ENCODE data around the gene CYTH4. TPM values are rescaled to one million over a fixed set of nuclear protein-coding genes. Genes with fewer than 3 reads are reported as not detected.

The CYTH4 gene
- total RNA-seq, 5 donors from 2014 or later (not counting 1 experiment from before 2014, with no cell fraction given), result 146 to 181 (median 151) TPM

- H3K27ac Mint-ChIP-seq, result peak overlapping the region; percentile 99
- H3K36me3 Mint-ChIP-seq, result peaks cover 50% of the 10 kb centered on the region
- H3K27ac ChIP-seq (ENCODE audit: low read length), result peak overlapping the region; percentile 88
- DNase-seq (peak in 4 of 35 experiments; percentile 23 to 59 (median 49)), ATAC-seq (replicated peaks in 1 of 4) (peak in 1 of 4 experiments; percentile 13)
- H3K9me3 ChIP-seq, result no peaks in the 10 kb centered on the region
- H3K4me3 ChIP-seq (ENCODE audit: control insufficient read depth in 1 of 2, extremely low read depth in 1 of 2, low read length in 1 of 2), result peak overlapping the region; percentile 35 to 38
- H3K4me1 ChIP-seq (ENCODE audit: control insufficient read depth in 1 of 2, extremely low read depth in 1 of 2, insufficient read depth in 2 of 2, low read length in 2 of 2), result peaks cover 75 to 100% of the 10 kb centered on the region in 2 experiments
- peak overlapping the region; percentile 80 to 97 (median 82) for H3K4me3 Mint-ChIP-seq
- H3K27me3 Mint-ChIP-seq, result no peaks in the 10 kb centered on the region
- peaks cover 96 to 100% (median 98%) of the 10 kb centered on the region in 3 donors for H3K4me1 Mint-ChIP-seq
- peaks cover 5 to 75% of the 10 kb centered on the region in 2 donors for H3K36me3 ChIP-seq (ENCODE audit: control insufficient read depth in 2 of 2, extremely low read depth in 1 of 2, insufficient read depth in 1 of 2, low read length in 1 of 2)
- no peaks in the 10 kb centered on the region for H3K27me3 ChIP-seq (replicated peaks in 1 of 2; ENCODE audit: control insufficient read depth in 2 of 2, extremely low read depth in 1 of 2, insufficient read depth in 2 of 2, low read length in 1 of 2)
- no peaks in the 10 kb centered on the region for H3K9me3 Mint-ChIP-seq
- 35% methylated on average over 18 of the region's 20 CpGs for WGBS (ENCODE audit: insufficient coverage)
- POLR2A ChIA-PET, result interaction anchor here in 1 of 2 donors (0.9 kb wide), 1 partner anchor 72 kb away, joined by 3 read pairs; no protein-coding TSS in a partner anchor
- CTCF ChIA-PET, result interaction anchor here (0.9 to 3.4 kb wide), 9 partner anchors 8 to 158 kb away, joined by 3 to 36 read pairs (median 6); no protein-coding TSS in a partner anchor
Measured at GRCh38 chr22:37237371-37238268, 44.7 kb upstream of the CYTH4 start.

- Histone ChIP-seq H3K4me1 (ENCODE audit: control insufficient read depth in 1 of 2, extremely low read depth in 1 of 2, insufficient read depth in 2 of 2, low read length in 2 of 2) (peaks cover 60 to 94% of the 10 kb centered on the region in 2 experiments), H3K9me3 (no peaks in the 10 kb centered on the region), H3K27ac (ENCODE audit: low read length) (peak overlapping the region; percentile 88), H3K4me3 (ENCODE audit: control insufficient read depth in 1 of 2, extremely low read depth in 1 of 2, low read length in 1 of 2) (peak overlapping the region in 1 of 2 donors; percentile 35), H3K36me3 (ENCODE audit: control insufficient read depth in 2 of 2, extremely low read depth in 1 of 2, insufficient read depth in 1 of 2, low read length in 1 of 2) (peaks cover 5 to 58% of the 10 kb centered on the region in 2 donors), H3K27me3 (replicated peaks in 1 of 2; ENCODE audit: control insufficient read depth in 2 of 2, extremely low read depth in 1 of 2, insufficient read depth in 2 of 2, low read length in 1 of 2) (no peaks in the 10 kb centered on the region)
- ATAC-seq (replicated peaks in 1 of 4), result no peak
- no peaks in the 10 kb centered on the region for H3K27me3 Mint-ChIP-seq
- ChIA-PET CTCF (interaction anchor here in 1 of 2 donors (0.5 to 3.4 kb wide), 3 partner anchors 22 to 263 kb away, joined by 5 to 36 read pairs (median 5); no protein-coding TSS in a partner anchor), POLR2A (no interaction called here)
- 77% methylated on average over 6 of the region's 10 CpGs for WGBS (ENCODE audit: insufficient coverage)
- H3K36me3 Mint-ChIP-seq, result peaks cover 44% of the 10 kb centered on the region
- DNase-seq, result no peak
- H3K4me3 Mint-ChIP-seq, result peak overlapping the region; percentile 93 to 97 (median 96)
- H3K9me3 Mint-ChIP-seq, result no peaks in the 10 kb centered on the region
- H3K4me1 Mint-ChIP-seq, result peaks cover 84 to 93% (median 88%) of the 10 kb centered on the region in 3 donors
- peak overlapping the region; percentile 99 for H3K27ac Mint-ChIP-seq
Measured at GRCh38 chr22:37239336-37240239, 42.7 kb upstream of the CYTH4 start.

- CTCF ChIA-PET, result interaction anchor here (0.8 to 3.4 kb wide), 3 partner anchors 11 to 21 kb away, joined by 3 to 36 read pairs (median 4); no protein-coding TSS in a partner anchor
Measured at GRCh38 chr22:37240240-37240940, 41.9 kb upstream of the CYTH4 start.

DNA sequence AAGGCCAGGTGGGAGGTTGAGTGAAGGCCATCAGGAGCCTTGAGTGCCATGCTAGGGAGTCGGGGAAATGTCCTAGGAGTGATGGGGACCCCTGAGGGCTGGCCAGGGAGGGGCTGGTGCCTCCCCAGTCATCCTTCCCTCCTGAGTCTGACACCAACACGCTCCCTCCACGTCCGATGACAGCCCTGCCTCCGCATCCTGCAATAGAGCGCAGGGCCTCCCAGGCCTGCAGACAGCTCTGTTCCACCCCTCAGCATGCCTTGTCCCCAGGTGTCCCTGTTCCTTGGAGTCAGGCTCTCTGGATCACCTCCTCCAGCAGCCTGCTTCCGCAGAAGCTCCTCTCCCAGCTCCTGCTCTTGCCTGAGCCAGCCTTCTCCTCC is 41.4 kb upstream of the CYTH4 start:
- H3K4me3 ChIP-seq (ENCODE audit: control insufficient read depth in 1 of 2, extremely low read depth in 1 of 2, low read length in 1 of 2), result peak overlapping the region; percentile 91 to 97
- H3K9me3 ChIP-seq, result no peaks in the 10 kb centered on the region
- H3K27ac ChIP-seq (ENCODE audit: low read length), result peak overlapping the region; percentile 88
- WGBS (ENCODE audit: insufficient coverage), result 26% methylated on average over 6 of the region's 7 CpGs
- CTCF ChIA-PET, result interaction anchor here (0.8 to 1.3 kb wide), 2 partner anchors 12 to 20 kb away, joined by 3 to 4 read pairs; no protein-coding TSS in a partner anchor
- peaks cover 5 to 44% of the 10 kb centered on the region in 2 donors for H3K36me3 ChIP-seq (ENCODE audit: control insufficient read depth in 2 of 2, extremely low read depth in 1 of 2, insufficient read depth in 1 of 2, low read length in 1 of 2)
- no peaks in the 10 kb centered on the region for H3K27me3 Mint-ChIP-seq
- DNase-seq, result peak in 1 of 35 experiments; percentile 47
- ATAC-seq (replicated peaks in 1 of 4), result no peak
- peaks cover 55 to 91% of the 10 kb centered on the region in 2 experiments for H3K4me1 ChIP-seq (ENCODE audit: control insufficient read depth in 1 of 2, extremely low read depth in 1 of 2, insufficient read depth in 2 of 2, low read length in 2 of 2)
- H3K9me3 Mint-ChIP-seq, result no peaks in the 10 kb centered on the region
- H3K36me3 Mint-ChIP-seq, result peaks cover 35% of the 10 kb centered on the region
- peak overlapping the region; percentile 99 for H3K27ac Mint-ChIP-seq
- POLR2A ChIA-PET, result no interaction called here
- peaks cover 78 to 88% (median 88%) of the 10 kb centered on the region in 3 donors for H3K4me1 Mint-ChIP-seq
- H3K4me3 Mint-ChIP-seq, result peak overlapping the region; percentile 93 to 97 (median 96)
- H3K27me3 ChIP-seq (replicated peaks in 1 of 2; ENCODE audit: control insufficient read depth in 2 of 2, extremely low read depth in 1 of 2, insufficient read depth in 2 of 2, low read length in 1 of 2), result no peaks in the 10 kb centered on the region

More at GRCh38 chr22:37240240-37240940, 41.9 kb upstream of the CYTH4 start:
- DNase-seq (no peak), ATAC-seq (replicated peaks in 1 of 4) (no peak)
- peaks cover 38% of the 10 kb centered on the region for H3K36me3 Mint-ChIP-seq
- Histone ChIP-seq H3K27ac (ENCODE audit: low read length) (peak overlapping the region; percentile 88), H3K9me3 (no peaks in the 10 kb centered on the region), H3K4me3 (ENCODE audit: control insufficient read depth in 1 of 2, extremely low read depth in 1 of 2, low read length in 1 of 2) (peak overlapping the region in 1 of 2 donors; percentile 97), H3K36me3 (ENCODE audit: control insufficient read depth in 2 of 2, extremely low read depth in 1 of 2, insufficient read depth in 1 of 2, low read length in 1 of 2) (peaks cover 5 to 50% of the 10 kb centered on the region in 2 donors), H3K27me3 (replicated peaks in 1 of 2; ENCODE audit: control insufficient read depth in 2 of 2, extremely low read depth in 1 of 2, insufficient read depth in 2 of 2, low read length in 1 of 2) (no peaks in the 10 kb centered on the region), H3K4me1 (ENCODE audit: control insufficient read depth in 1 of 2, extremely low read depth in 1 of 2, insufficient read depth in 2 of 2, low read length in 2 of 2) (peaks cover 56 to 94% of the 10 kb centered on the region in 2 experiments)
- WGBS (ENCODE audit: insufficient coverage), result 69% methylated on average over 11 of the region's 11 CpGs
- POLR2A ChIA-PET, result no interaction called here
- no peaks in the 10 kb centered on the region for H3K9me3 Mint-ChIP-seq
- H3K4me1 Mint-ChIP-seq, result peaks cover 83 to 93% (median 88%) of the 10 kb centered on the region in 3 donors
- H3K27me3 Mint-ChIP-seq, result no peaks in the 10 kb centered on the region
- H3K27ac Mint-ChIP-seq, result peak overlapping the region; percentile 99
- H3K4me3 Mint-ChIP-seq, result peak overlapping the region; percentile 93 to 97 (median 96)

DNA sequence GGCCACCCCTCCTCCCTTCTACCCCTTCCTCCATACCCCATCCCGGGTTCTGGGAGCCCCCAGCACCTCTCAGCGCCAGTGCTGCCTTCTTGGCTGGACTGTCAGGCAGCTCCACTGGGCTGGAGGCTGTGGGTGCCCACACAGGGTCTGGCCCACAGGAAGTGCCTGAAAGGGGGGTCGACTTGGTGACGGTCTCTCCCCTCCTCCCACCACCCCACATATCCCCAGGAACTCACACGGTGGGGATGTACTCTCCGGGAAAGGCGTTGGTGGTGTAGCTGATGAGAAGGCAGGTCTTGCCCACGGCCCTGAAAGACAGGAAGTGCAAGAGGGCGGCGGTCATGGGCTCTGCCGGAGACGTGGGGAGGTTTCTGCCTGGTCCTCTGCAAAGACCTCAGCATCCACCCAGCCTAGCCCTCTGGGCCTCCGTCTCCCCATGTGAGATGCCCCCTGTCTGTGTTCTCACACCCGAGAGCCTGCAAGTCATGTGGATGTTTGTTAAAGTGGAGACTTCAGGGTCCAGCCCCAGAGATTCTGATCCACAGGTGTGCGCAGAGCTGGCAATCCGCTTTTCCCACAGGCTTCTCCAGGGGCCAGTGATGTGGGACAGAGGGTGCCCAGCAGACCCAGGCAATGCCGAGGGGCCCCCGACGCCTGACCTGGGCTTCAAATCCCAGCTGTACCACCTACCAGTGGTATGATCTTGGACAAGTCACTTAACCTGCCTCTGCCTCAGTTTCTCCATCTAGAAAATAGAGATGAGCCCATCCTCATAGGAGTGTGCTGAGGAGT is 40.8 kb upstream of the CYTH4 start:
- peak in 13 of 35 experiments; percentile 33 to 71 (median 44) for DNase-seq
- ATAC-seq (replicated peaks in 1 of 4), result peak in 2 of 4 experiments; percentile 5 to 8
- Mint-ChIP-seq H3K27me3 (no peaks in the 10 kb centered on the region), H3K4me1 (peaks cover 71 to 82% (median 81%) of the 10 kb centered on the region in 3 donors), H3K4me3 (peak overlapping the region; percentile 93 to 97 (median 96)), H3K27ac (peak overlapping the region; percentile 99), H3K36me3 (peaks cover 29% of the 10 kb centered on the region), H3K9me3 (no peaks in the 10 kb centered on the region)
- Histone ChIP-seq H3K27me3 (replicated peaks in 1 of 2; ENCODE audit: control insufficient read depth in 2 of 2, extremely low read depth in 1 of 2, insufficient read depth in 2 of 2, low read length in 1 of 2) (no peaks in the 10 kb centered on the region), H3K9me3 (no peaks in the 10 kb centered on the region), H3K27ac (ENCODE audit: low read length) (peak overlapping the region; percentile 88), H3K4me1 (ENCODE audit: control insufficient read depth in 1 of 2, extremely low read depth in 1 of 2, insufficient read depth in 2 of 2, low read length in 2 of 2) (peaks cover 50 to 84% of the 10 kb centered on the region in 2 experiments), H3K4me3 (ENCODE audit: control insufficient read depth in 1 of 2, extremely low read depth in 1 of 2, low read length in 1 of 2) (peak overlapping the region; percentile 91 to 97), H3K36me3 (ENCODE audit: control insufficient read depth in 2 of 2, extremely low read depth in 1 of 2, insufficient read depth in 1 of 2, low read length in 1 of 2) (peaks cover 5 to 38% of the 10 kb centered on the region in 2 donors)
- WGBS (ENCODE audit: insufficient coverage), result 13% methylated on average over 9 of the region's 19 CpGs
- POLR2A ChIA-PET, result interaction anchor here (0.6 to 1.0 kb wide), 3 partner anchors 18 to 172 kb away, joined by 3 read pairs; no protein-coding TSS in a partner anchor
- CTCF ChIA-PET, result interaction anchor here (0.6 to 4.5 kb wide), 11 partner anchors 10 to 468 kb away, joined by 3 to 63 read pairs (median 5); no protein-coding TSS in a partner anchor

Measured in T-cell (primary cell).